H7 (cell line): ENCODE results near the gene DDX5. TPM values are rescaled to one million over a fixed set of nuclear protein-coding genes. Genes with fewer than 3 reads are reported as not detected.
A peak's percentile ranks its signal among the peaks of the same experiment; 100 is the strongest.
"Not testable (repeated sequence)": the region's sequence is repeated elsewhere in the genome, so short reads cannot be mapped to it uniquely, and the experiment has no call there.

Experiments used
- DNase-seq: peaks from one replicate; pipeline ENCODE4 v3.0.0; 2012
- H3K27me3 ChIP-seq: 2 replicates; pipeline ENCODE4 v1.6.0; 2011; ENCODE audit warnings: mild to moderate bottlenecking, low read length; ENCODE audit not compliant: control insufficient read depth, insufficient read depth
- H3K36me3 ChIP-seq: replicated peaks from 2 replicates; pipeline ENCODE4 v1.5.1; 2011; ENCODE audit warnings: low read length; ENCODE audit not compliant: control insufficient read depth, insufficient read depth
- H3K4me3 ChIP-seq: 2 replicates; pipeline ENCODE4 v1.5.1; 2011; ENCODE audit warnings: low read depth, mild to moderate bottlenecking, control low read depth, low read length, moderate library complexity; ENCODE audit not compliant: insufficient read depth
- total RNA-seq: library from RNA; depleted of rRNA; stranded (reverse); fragments of >200 nt; shearing (Covaris generic); gene quantifications from 2 replicates; pipeline ENCODE4 v1.2.3, GENCODE V29; 2014

Gene DDX5
- total RNA-seq, 1 experiment from 2014 or later, result 163 TPM

DNA sequence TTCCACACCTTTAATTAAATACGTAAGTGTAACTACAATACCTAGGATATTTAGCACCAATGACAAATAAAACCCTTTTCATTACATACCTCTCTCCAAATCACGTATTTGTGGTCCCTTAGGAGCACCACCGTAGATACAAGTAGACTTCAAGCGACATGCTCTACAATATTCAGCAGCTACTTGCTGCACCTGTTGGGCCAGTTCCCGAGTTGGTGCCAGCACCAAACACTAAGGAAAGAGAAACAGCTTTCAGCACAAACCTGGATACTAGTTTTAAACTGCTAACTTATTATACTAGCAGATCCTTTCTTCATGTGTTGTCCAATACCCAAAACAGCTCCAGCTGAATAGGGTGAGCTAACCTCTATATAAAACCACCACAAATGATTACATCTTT, 2.7 kb downstream of the DDX5 start:
- H3K27me3 ChIP-seq, result no peaks in the 10 kb centered on the region
- H3K4me3 ChIP-seq, result no peak overlapping the region
- no peak for DNase-seq
- peaks cover 45% of the 10 kb centered on the region for H3K36me3 ChIP-seq

DNA sequence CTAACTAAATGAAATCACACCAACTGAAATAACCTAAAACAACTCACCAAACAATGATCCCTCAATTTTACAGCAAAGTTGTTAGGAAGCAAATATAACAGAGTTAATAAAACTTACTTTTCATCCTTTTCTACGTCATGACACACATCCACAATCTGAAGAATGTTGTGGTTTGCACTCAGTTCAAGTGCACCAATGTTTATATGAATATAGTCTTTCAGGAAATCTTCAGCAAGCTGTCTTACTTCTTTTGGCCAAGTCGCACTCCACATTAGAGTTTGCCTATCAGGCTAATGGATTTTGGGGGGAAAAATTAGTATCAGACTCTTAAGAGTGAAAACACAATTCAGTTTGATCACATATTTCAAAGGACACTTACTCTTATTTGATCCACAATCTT, 3.3 kb downstream of the DDX5 start:
- H3K4me3 ChIP-seq, result no peak overlapping the region
- peaks cover 45% of the 10 kb centered on the region for H3K36me3 ChIP-seq
- no peak for DNase-seq
- H3K27me3 ChIP-seq, result no peaks in the 10 kb centered on the region

DNA sequence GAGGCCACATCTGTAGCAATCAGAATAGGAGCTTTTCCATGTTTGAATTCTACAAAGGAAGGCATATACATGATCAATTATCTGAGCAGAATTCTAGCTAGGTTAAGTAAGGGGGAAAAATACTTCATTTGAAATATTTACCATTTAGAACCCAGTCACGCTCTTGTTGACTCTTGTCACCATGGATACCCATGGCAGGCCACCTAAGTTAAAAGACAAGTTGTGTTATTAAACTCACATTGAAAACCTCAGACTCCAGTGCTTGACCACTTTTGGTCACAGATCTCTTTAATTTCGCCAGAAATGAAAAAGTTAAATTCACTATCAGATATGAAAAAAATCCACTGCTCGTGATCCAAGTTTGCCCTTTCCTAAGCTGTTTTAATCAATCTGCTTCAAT, 4.1 kb downstream of the DDX5 start:
- Histone ChIP-seq H3K4me3 (no peak overlapping the region), H3K36me3 (peaks cover 45% of the 10 kb centered on the region), H3K27me3 (no peaks in the 10 kb centered on the region)
- no peak for DNase-seq

DNA sequence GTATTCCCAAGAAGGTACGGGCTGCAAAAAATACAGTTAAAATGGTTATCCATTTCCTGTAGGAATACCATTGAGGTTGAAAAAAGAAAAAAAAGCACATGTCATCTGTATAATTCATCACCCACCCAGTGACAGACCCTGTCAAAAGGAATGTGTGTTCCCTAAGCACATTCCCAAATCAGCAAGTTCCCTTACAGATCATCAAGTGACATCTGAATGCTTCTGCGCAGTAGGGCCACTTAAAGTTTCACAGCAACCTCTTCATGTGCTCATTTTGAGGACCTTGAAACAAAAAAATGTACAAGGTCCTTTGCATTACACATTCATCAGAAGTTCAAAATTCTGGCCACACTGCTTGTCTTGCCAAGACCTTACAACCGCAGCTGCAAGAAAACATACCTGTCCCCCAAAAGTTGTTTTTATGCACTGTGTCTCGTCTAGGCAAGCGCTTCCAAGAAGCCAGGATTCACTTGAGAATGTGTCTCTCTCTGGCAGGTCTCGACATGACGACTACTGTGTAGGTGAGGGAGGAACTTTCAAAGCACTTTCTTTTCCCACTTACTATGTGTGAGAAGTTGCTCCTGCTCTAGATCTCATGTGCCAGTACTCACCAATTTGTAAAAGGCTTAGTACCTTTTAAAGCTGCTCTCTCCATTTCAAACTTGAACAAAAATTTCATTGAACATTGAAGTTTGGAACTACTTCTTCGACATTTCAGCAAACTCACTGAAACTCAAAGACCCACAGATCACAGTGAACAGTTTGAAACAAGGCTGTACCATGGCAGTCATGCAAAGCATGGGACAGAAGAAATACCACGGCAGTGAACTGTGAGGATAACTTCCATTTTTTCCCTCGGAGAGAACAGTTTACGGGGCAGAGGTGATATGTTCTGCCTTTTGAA, 5.0 kb downstream of the DDX5 start:
- Histone ChIP-seq H3K27me3 (no peaks in the 10 kb centered on the region), H3K4me3 (no peak overlapping the region), H3K36me3 (peaks cover 45% of the 10 kb centered on the region)
- no peak for DNase-seq

DNA sequence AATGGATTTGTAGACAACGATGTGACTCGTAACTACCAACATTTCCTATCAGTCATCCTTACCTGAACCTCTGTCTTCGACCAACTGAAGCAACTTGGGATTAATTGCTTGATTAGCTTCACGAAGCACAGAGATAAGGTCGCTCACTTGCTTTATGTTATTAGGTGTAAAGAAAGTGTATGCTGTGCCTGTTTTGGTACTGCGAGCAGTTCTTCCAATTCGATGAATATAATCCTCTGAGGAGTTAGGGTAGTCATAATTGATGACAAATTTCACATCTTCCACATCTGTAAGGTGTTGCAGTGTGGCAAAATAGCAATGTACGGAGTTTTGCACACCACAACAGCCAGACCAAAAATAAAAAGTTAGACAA, 5.6 kb downstream of the DDX5 start:
- Histone ChIP-seq H3K27me3 (no peaks in the 10 kb centered on the region), H3K36me3 (peaks cover 45% of the 10 kb centered on the region), H3K4me3 (no peak overlapping the region)
- DNase-seq, result no peak

DNA sequence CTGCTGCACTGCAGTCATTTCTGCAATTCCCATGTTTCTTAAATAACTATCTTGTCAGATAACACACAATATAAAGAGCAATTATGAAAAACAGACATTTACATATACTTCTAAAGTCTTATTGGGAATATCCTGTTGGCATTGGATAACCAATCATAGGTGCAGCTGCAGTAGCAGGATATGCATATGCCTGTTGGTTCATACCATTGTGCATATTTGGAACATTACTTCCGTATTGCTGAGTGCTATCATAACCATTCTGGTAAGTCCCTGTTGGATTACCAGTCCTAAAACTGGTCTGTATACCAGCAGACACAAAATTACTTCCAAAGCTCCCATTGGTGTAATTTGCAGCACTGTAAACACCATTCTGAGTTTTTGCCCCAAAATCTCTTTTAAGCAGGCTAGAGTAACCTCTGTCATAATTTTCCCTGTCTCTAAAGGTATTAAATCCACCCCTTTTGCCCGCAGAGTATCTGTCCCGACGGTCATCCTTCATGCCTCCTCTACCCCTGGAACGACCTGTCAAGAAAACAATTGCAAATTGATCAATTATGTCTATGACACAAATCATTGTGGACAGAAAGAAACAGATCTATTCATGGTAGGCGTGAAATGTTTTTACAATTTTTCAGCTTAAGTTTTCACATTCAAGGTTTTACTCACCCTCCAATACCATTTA, 6.1 kb downstream of the DDX5 start:
- DNase-seq, result no peak
- H3K4me3 ChIP-seq, result no peak overlapping the region

DNA sequence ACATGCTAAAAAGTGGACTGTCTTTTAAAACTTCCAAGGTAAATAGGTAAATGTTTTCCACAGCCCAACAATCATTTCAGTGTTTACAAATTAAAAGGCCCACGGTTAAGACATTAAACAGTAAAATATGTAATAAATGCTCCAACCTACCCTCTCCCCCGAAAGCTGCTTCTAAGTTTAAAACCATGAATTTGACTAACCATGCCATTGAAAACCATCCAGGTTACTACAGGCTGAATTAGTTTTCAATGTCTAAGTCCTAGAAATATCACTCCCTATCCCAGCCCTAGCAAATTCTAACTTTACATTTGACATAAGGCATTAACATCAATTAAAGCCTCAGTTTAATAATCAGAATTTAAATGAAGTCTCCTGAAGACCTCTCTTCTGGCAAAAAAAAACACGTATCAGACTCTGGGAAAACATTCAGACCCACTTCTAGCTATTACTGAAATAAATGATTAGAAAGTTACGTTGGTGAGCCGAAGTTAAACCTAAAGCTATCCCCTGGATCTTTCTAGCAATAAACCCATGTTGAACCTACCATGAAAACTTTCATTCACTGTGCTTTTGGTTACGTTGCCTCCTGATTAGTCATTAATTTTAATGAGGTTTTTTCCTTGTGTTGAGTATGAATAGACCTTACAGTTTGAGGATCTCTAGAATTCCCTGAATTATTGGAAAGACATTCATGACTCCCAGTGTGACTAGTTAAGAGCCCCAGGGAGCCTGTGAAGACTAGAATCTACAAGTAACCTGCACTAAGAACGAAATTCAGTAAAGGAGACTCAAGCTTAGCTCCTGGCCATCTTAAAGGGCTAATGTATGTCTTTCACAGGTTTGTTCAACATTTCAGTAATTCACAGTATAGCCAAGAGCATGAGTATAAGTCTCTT, 7.5 kb downstream of the DDX5 start:
- no peak for DNase-seq
- H3K4me3 ChIP-seq, result no peak overlapping the region

More for the DNA sequence above, 6.1 kb downstream of the DDX5 start:
- Histone ChIP-seq H3K27me3 (no peaks in the 10 kb centered on the region), H3K36me3 (peaks cover 45% of the 10 kb centered on the region)

DNA sequence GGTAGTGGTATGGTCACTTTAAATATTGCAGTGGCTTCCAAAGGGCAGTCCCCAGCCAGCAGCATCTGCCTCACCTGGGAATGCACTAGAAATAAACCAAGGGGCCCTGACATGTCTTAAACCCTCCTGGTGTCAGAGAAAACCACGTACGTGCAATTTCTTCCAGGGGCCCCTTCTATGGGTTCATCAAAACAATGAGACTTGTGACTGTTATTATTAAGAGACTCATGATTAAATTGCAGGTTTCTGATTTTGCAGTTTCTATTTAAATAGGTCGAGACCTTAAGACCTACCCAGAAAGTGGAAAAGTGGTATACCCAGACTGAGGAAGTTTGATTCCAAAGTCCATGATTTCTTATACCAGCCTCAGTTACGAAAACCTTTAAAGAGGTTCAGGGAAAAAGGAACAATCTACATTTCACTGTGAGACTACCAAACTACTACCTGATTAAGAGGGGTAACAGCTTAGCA, 8.5 kb downstream of the DDX5 start:
- Histone ChIP-seq H3K4me3 (peak overlapping the region; percentile 86), H3K36me3 (peaks cover 33% of the 10 kb centered on the region), H3K27me3 (no peaks in the 10 kb centered on the region)
- DNase-seq, result no peak

More for the DNA sequence above, 7.5 kb downstream of the DDX5 start:
- Histone ChIP-seq H3K36me3 (peaks cover 37% of the 10 kb centered on the region), H3K27me3 (no peaks in the 10 kb centered on the region)

DNA sequence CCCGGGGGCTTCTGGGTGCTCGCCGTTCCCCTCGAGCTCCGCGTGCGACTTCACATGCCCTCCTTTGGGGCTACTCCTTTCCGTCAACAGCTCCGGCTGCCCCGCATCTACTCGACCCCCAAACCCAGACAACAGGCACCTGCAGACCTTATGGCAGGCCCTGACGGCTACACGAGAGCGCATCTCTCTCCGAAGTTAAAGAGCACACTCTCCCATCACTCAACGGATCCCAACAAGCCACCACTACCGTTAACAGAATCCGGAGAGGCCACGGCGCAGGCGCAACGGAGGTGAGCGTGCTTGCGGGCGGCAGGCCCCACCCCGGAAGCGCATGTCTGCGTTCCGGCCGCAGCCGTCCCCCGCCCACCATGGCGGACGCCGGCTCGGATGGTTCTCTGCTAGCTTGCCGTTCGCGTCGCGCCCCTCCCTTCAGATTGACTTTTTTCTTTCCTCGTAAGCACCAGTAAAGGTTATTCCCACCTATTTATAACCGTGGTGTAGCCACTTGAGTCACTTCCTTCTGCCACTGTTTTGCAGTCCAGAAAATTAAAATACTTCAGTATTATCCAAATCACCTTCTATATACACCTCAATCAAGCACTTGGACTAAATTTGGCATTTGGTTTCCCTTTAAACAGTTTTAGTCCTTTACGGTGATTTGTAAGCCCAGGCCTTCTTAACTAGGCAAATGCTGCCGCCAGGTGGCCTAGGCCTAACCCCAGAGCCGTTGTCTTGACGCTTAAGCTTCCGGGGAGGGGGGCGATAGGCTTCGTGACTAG, 9.1 kb downstream of the DDX5 start, which contains the start of gene POLG2:
Gene POLG2 (minus strand): TSS at position 269 of the 779 bp plus-strand sequence. CDS start 86 bp downstream, at position 183.
- Histone ChIP-seq H3K36me3 (peaks cover 30% of the 10 kb centered on the region), H3K27me3 (no peaks in the 10 kb centered on the region)

DNA sequence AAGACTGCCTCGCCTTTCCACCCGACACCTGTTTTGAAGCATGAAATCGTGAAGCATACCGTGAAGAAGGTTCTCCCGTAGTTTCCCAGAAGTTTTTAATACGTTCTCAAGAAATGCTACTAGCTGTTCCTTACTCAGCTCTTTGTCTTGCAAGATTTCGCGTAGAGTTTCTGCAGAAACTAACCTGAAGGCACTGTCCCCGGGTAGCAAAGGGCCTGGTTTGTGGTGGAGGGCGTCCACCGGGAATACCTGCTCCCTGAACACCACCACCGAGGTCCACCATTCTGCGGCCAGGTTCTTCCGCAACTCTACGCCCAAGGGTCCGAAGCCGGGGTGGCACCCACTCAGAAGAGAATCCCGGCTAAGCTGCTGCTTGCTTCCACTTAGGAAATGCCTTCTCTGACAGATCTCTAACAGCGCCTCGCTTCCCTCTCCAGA, 9.7 kb downstream of the DDX5 start:
- H3K27me3 ChIP-seq, result no peaks in the 10 kb centered on the region
- H3K36me3 ChIP-seq, result peaks cover 29% of the 10 kb centered on the region
- H3K4me3 ChIP-seq, result peak overlapping the region; percentile 86
- no peak for DNase-seq

More for the DNA sequence above, 9.1 kb downstream of the DDX5 start, which contains the start of gene POLG2:
- H3K4me3 ChIP-seq, result peak within 1 kb of the TSS; percentile 86
- DNase-seq, result peak; percentile 93

DNA sequence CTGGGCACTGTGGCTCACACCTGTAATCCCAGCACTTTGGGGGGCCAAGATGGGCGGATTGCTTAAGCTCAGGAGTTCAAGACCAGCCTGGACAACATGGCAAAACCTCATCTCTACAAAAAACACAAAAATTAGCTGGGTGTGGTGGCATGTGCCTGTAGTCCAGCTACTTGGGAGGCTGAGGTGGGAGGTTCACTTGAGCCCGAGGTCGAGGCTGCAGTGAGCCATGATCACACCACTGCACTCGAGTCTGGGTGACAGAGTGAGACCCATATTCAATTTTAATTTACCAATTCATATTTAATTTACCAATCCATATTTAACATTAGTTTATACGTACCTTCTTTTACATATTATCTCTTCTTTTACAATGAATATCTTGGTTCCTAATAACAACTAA, 10.8 kb downstream of the DDX5 start:
- DNase-seq, H3K27me3 ChIP-seq: not testable (repeated sequence)
- H3K4me3 ChIP-seq, result peak overlapping the region; percentile 86; the same call in 1 of the 2 replicates
- H3K36me3 ChIP-seq, result peaks cover 27% of the 10 kb centered on the region

DNA sequence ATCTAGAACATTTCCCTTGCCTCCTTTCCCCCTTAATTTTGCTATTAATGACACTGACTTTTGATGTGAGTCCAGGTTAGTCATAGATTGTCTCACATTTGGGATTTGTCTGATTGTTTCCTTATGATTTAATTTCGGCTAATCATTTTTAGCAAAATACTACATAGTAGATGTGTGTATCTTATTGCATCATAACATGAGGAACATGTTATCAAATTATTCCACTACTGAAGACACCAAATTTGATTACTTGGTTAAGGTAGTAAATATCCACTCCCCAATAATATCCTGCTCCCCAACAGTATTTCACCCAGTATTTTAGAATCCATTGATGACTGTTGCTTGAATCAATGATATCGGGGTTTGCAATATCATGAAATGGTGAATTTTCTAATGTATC, 12.0 kb downstream of the DDX5 start:
- Histone ChIP-seq H3K27me3 (no peaks in the 10 kb centered on the region), H3K4me3 (no peak overlapping the region), H3K36me3 (peaks cover 27% of the 10 kb centered on the region)
- DNase-seq, result no peak

DNA sequence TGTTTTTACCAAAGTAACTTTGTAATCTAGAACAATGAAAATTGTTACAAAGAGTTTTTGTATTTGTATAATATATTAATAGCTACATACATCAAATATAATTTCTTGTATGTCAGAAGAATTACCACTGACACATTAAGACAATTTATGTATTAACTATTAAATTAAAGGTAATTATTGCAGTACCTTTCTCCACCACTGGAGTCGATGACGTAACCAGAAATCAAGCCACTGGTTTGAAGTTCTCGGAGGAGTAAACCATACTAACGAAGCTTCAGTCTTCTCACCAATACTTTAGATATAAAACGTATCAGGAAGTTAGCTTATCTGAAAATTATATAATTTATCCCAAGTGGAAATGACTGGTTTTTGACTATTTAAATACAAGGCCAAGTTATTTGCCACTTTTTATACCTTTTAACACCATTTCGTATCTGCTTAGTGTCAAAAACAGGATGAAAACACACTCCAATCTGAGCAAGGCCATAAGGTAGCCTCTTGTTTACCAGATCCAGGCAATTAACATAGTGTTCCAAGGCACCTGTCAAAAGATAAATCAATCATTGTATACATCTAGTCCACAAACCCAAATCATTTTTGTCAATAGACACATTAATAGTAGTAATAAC, 13.5 kb downstream of the DDX5 start:
- H3K27me3 ChIP-seq, result no peaks in the 10 kb centered on the region
- peaks cover 27% of the 10 kb centered on the region for H3K36me3 ChIP-seq
- no peak overlapping the region for H3K4me3 ChIP-seq
- peak; percentile 33 for DNase-seq
